Measurements from ENCODE around the gene ODF4. TPM values are rescaled to one million over a fixed set of nuclear protein-coding genes. Genes with fewer than 3 reads are reported as not detected.
"Not testable (repeated sequence)": the region's sequence is repeated elsewhere in the genome, so short reads cannot be mapped to it uniquely, and the experiment has no call there.

The ODF4 gene
- polyA plus RNA-seq, 4 donors, result not detected

DNA sequence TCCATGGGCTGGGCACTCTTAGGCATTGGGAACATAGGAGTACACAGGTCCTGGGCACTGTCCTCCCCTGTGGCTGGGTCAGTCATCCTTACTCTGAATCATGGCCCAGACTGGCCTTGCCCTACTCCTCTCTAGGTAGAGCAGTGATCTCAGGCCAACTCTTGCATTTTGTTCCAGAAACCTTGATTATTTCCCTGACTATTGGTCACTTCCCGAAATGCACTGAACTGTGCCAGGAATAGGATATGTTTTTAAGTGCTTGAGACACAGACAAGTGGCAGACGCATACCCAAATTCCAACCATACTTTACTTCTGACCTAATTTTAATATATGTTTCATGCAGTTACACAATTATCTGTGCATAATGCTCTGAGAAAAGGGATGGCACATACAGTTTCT lies 26.6 kb downstream of the ODF4 start:
- Histone ChIP-seq H3K36me3 (ENCODE audit: control insufficient read depth in 3 of 3, insufficient read depth in 2 of 3, low read depth in 1 of 3, low read length in 3 of 3) (peaks cover 0 to 25% (median 4%) of the 10 kb centered on the region in 3 donors), H3K4me1 (ENCODE audit: control insufficient read depth in 3 of 3, insufficient read depth in 2 of 3, low read depth in 1 of 3, low read length in 2 of 3) (peaks cover 0 to 17% (median 0%) of the 10 kb centered on the region in 3 donors), H3K27ac (ENCODE audit: low read depth in 1 of 3, low read length in 2 of 3) (peak overlapping the region in 1 of 3 donors; percentile 8), H3K4me3 (ENCODE audit: low read depth in 1 of 3, low read length in 3 of 3) (no peak overlapping the region), H3K27me3 (ENCODE audit: control insufficient read depth in 3 of 3, insufficient read depth in 3 of 3, low read length in 3 of 3) (no peaks in the 10 kb centered on the region), H3K9me3 (ENCODE audit: control insufficient read depth in 2 of 2, insufficient read depth in 1 of 2, low read depth in 1 of 2, low read length in 1 of 2) (no peaks in the 10 kb centered on the region)
- DNase-seq, result no peak
- WGBS, 3 donors, result 71 to 96% (median 84%) methylated on average over 2 of the region's 2 CpGs
- no peak for FAIRE-seq

DNA sequence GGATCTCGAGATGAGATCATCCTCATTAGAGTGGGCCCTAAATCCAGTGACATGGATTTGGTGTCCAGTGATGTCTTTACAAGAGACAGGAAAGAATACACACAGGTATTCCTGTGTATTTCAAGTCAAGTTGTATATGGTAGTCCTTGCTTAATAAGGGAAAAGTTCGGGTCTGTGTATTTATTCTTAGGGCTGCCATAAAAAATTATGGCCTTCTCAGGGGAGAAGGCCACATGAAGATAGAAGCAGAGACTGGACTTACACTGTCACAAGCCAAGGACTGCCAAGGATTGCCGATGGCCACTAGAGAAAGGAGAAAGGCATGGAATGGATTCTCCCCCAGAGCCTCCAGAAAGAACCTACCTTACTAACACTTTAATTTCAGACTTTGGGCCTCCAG lies 28.6 kb downstream of the ODF4 start:
- peaks cover 0 to 5% (median 0%) of the 10 kb centered on the region in 3 donors for H3K4me1 ChIP-seq (ENCODE audit: control insufficient read depth in 3 of 3, insufficient read depth in 2 of 3, low read depth in 1 of 3, low read length in 2 of 3)
- DNase-seq, result peak in 1 of 2 donors; percentile 48
- H3K4me3 ChIP-seq (ENCODE audit: low read depth in 1 of 3, low read length in 3 of 3), result no peak overlapping the region
- 75 to 87% (median 83%) methylated on average over 3 of the region's 3 CpGs for WGBS, 3 donors
- FAIRE-seq, result no peak
- peaks cover 0 to 25% (median 4%) of the 10 kb centered on the region in 3 donors for H3K36me3 ChIP-seq (ENCODE audit: control insufficient read depth in 3 of 3, insufficient read depth in 2 of 3, low read depth in 1 of 3, low read length in 3 of 3)
- no peaks in the 10 kb centered on the region for H3K27me3 ChIP-seq (ENCODE audit: control insufficient read depth in 3 of 3, insufficient read depth in 3 of 3, low read length in 3 of 3)
- peak overlapping the region in 1 of 3 donors; percentile 23 for H3K27ac ChIP-seq (ENCODE audit: low read depth in 1 of 3, low read length in 2 of 3)
- H3K9me3 ChIP-seq (ENCODE audit: control insufficient read depth in 2 of 2, insufficient read depth in 1 of 2, low read depth in 1 of 2, low read length in 1 of 2), result no peaks in the 10 kb centered on the region

DNA sequence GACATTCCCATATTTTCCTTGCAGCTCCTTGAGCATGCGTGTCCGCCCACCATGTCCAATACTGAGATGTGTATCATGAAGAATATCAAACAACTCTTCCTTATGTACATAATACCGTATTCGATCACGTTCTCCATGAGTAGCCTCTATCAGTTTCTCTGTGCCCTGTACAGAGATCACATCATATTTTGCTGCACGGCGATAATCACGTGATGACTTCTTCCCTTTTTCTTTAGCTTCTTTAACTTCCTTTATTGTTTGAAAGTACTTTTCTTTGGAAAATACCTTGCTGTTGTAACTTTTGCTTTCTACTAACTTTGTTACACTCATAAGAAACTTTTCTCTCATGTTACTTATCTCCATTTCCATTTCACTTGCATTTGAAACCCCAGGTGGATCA lies 30.3 kb downstream of the ODF4 start:
- H3K9me3 ChIP-seq (ENCODE audit: control insufficient read depth in 2 of 2, insufficient read depth in 1 of 2, low read depth in 1 of 2, low read length in 1 of 2), result no peaks in the 10 kb centered on the region
- H3K36me3 ChIP-seq (ENCODE audit: control insufficient read depth in 3 of 3, insufficient read depth in 2 of 3, low read depth in 1 of 3, low read length in 3 of 3), result peaks cover 0 to 17% (median 2%) of the 10 kb centered on the region in 3 donors
- peaks cover 0 to 5% (median 0%) of the 10 kb centered on the region in 3 donors for H3K4me1 ChIP-seq (ENCODE audit: control insufficient read depth in 3 of 3, insufficient read depth in 2 of 3, low read depth in 1 of 3, low read length in 2 of 3)
- no peak overlapping the region for H3K4me3 ChIP-seq (ENCODE audit: low read depth in 1 of 3, low read length in 3 of 3)
- no peaks in the 10 kb centered on the region for H3K27me3 ChIP-seq (ENCODE audit: control insufficient read depth in 3 of 3, insufficient read depth in 3 of 3, low read length in 3 of 3)
- FAIRE-seq (no peak), DNase-seq (no peak)
- H3K27ac ChIP-seq (ENCODE audit: low read depth in 1 of 3, low read length in 2 of 3), result no peak overlapping the region
- 82 to 98% (median 85%) methylated on average over 8 of the region's 8 CpGs for WGBS, 3 donors

DNA sequence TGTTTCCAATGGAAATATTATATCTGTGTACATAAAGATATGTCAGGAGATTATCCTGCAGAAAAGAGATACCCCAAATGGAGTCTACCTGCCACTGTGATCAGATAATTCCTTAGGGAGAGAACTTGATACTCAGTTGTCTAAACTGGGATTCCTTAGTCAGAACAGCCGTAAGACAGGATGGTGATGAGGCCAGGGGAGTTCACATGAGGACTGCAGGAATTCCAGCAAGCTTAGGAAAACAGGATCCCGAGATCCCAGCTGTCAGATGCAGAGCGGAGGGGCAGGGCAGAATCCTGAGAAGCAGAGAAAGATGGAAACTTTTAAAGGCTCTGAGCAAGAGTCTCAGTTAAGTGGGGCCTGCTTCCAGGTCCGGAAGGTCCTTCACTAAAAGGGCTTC lies 32.1 kb downstream of the ODF4 start:
- no peak for FAIRE-seq
- Histone ChIP-seq H3K27me3 (ENCODE audit: control insufficient read depth in 3 of 3, insufficient read depth in 3 of 3, low read length in 3 of 3) (no peaks in the 10 kb centered on the region), H3K4me1 (ENCODE audit: control insufficient read depth in 3 of 3, insufficient read depth in 2 of 3, low read depth in 1 of 3, low read length in 2 of 3) (peaks cover 0 to 15% (median 2%) of the 10 kb centered on the region in 3 donors), H3K4me3 (ENCODE audit: low read depth in 1 of 3, low read length in 3 of 3) (no peak overlapping the region), H3K27ac (ENCODE audit: low read depth in 1 of 3, low read length in 2 of 3) (no peak overlapping the region), H3K9me3 (ENCODE audit: control insufficient read depth in 2 of 2, insufficient read depth in 1 of 2, low read depth in 1 of 2, low read length in 1 of 2) (no peaks in the 10 kb centered on the region), H3K36me3 (ENCODE audit: control insufficient read depth in 3 of 3, insufficient read depth in 2 of 3, low read depth in 1 of 3, low read length in 3 of 3) (peaks cover 0 to 14% (median 2%) of the 10 kb centered on the region in 3 donors)
- WGBS, 3 donors, result 81 to 93% (median 91%) methylated on average over 4 of the region's 4 CpGs
- DNase-seq, result no peak

DNA sequence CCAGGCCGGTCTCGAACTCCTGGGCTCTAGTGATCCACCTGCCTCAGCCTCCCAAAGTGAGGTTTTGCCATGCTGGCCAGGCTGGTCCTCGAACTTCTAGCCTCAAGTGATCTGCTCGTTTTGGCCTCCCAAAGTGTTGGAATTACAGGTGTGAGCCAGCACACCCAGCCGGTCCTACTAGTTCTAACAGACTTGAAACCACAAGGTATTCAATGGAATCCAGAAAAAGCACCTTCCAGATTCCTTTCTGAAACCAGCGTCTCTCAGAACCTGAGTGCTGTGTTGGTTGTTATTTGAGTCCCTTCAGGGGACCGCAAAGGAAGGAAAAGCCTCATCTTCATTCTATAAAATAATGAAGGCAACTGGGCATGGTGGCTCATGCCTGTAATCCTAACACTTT lies 32.8 kb downstream of the ODF4 start:
- Histone ChIP-seq H3K27ac (ENCODE audit: low read depth in 1 of 3, low read length in 2 of 3) (no peak overlapping the region), H3K4me1 (ENCODE audit: control insufficient read depth in 3 of 3, insufficient read depth in 2 of 3, low read depth in 1 of 3, low read length in 2 of 3) (peaks cover 0 to 20% (median 2%) of the 10 kb centered on the region in 3 donors), H3K4me3 (ENCODE audit: low read depth in 1 of 3, low read length in 3 of 3) (no peak overlapping the region), H3K36me3 (ENCODE audit: control insufficient read depth in 3 of 3, insufficient read depth in 2 of 3, low read depth in 1 of 3, low read length in 3 of 3) (peaks cover 0 to 15% (median 2%) of the 10 kb centered on the region in 3 donors), H3K9me3 (ENCODE audit: control insufficient read depth in 2 of 2, insufficient read depth in 1 of 2, low read depth in 1 of 2, low read length in 1 of 2) (no peaks in the 10 kb centered on the region), H3K27me3 (ENCODE audit: control insufficient read depth in 3 of 3, insufficient read depth in 3 of 3, low read length in 3 of 3) (no peaks in the 10 kb centered on the region)
- 88 to 92% (median 90%) methylated on average over 7 of the region's 7 CpGs for WGBS, 3 donors
- DNase-seq (no peak), FAIRE-seq (no peak)

DNA sequence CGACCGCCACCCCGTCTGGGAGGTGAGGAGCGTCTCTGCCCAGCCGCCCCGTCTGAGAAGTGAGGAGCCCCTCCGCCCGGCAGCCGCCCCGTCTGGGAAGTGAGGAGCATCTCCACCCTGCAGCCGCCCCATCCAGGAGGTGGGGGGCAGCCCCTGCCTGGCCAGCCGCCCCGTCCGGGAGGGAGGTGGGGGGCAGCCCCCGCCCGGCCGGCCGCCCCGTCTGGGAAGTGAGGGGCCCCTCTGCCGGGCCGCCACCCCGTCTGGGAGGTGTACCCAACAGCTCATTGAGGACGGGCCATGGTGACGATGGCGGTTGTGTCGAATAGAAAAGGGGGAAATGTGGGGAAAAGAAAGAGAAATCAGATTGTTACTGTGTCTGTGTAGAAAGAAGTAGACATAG lies 34.2 kb downstream of the ODF4 start:
- not testable (repeated sequence) for H3K9me3 ChIP-seq (ENCODE audit: control insufficient read depth in 2 of 2, insufficient read depth in 1 of 2, low read depth in 1 of 2, low read length in 1 of 2); H3K27ac ChIP-seq (ENCODE audit: low read depth in 1 of 3, low read length in 2 of 3); H3K4me3 ChIP-seq (ENCODE audit: low read depth in 1 of 3, low read length in 3 of 3); FAIRE-seq; DNase-seq; H3K27me3 ChIP-seq (ENCODE audit: control insufficient read depth in 3 of 3, insufficient read depth in 3 of 3, low read length in 3 of 3)
- peaks cover 3 to 19% (median 3%) of the 10 kb centered on the region in 3 donors for H3K36me3 ChIP-seq (ENCODE audit: control insufficient read depth in 3 of 3, insufficient read depth in 2 of 3, low read depth in 1 of 3, low read length in 3 of 3)
- WGBS, 3 donors, result 94 to 98% (median 97%) methylated on average over 16 to 26 of the region's 26 CpGs
- H3K4me1 ChIP-seq (ENCODE audit: control insufficient read depth in 3 of 3, insufficient read depth in 2 of 3, low read depth in 1 of 3, low read length in 2 of 3), result peaks cover 0 to 16% (median 2%) of the 10 kb centered on the region in 3 donors

GRCh38 chr17:8375738-8376259 lies 36.2 kb downstream of the ODF4 start:
- H3K4me1 ChIP-seq (ENCODE audit: control insufficient read depth in 3 of 3, insufficient read depth in 2 of 3, low read depth in 1 of 3, low read length in 2 of 3), result peaks cover 0 to 22% (median 2%) of the 10 kb centered on the region in 3 donors
- DNase-seq, result peak; percentile 40 to 72
- H3K27ac ChIP-seq (ENCODE audit: low read depth in 1 of 3, low read length in 2 of 3), result peak overlapping the region; percentile 74 to 93 (median 90)

GRCh38 chr17:8376271-8377067 lies 36.8 kb downstream of the ODF4 start, which contains the start of gene KRABD2:
KRABD2 (minus strand) TSS chr17:8376704.
- H3K4me1 ChIP-seq (ENCODE audit: control insufficient read depth in 3 of 3, insufficient read depth in 2 of 3, low read depth in 1 of 3, low read length in 2 of 3), result peaks cover 2 to 28% (median 3%) of the 10 kb centered on the region in 3 donors
- WGBS, 3 donors, result 0 to 1% (median 1%) methylated on average over 39 to 41 of the region's 41 CpGs
- H3K36me3 ChIP-seq (ENCODE audit: control insufficient read depth in 3 of 3, insufficient read depth in 2 of 3, low read depth in 1 of 3, low read length in 3 of 3), result peaks cover 11 to 25% (median 14%) of the 10 kb centered on the region in 3 donors
- no peaks in the 10 kb centered on the region for H3K9me3 ChIP-seq (ENCODE audit: control insufficient read depth in 2 of 2, insufficient read depth in 1 of 2, low read depth in 1 of 2, low read length in 1 of 2)
- H3K4me3 ChIP-seq (ENCODE audit: low read depth in 1 of 3, low read length in 3 of 3), result peak within 1 kb of the TSS; percentile 56 to 82 (median 77)
- FAIRE-seq (no peak), DNase-seq (peak; percentile 87 to 96)
- no peaks in the 10 kb centered on the region for H3K27me3 ChIP-seq (ENCODE audit: control insufficient read depth in 3 of 3, insufficient read depth in 3 of 3, low read length in 3 of 3)
- peak within 1 kb of the TSS; percentile 74 to 93 (median 90) for H3K27ac ChIP-seq (ENCODE audit: low read depth in 1 of 3, low read length in 2 of 3)

More at GRCh38 chr17:8375738-8376259, 36.2 kb downstream of the ODF4 start:
- peaks cover 6 to 19% (median 11%) of the 10 kb centered on the region in 3 donors for H3K36me3 ChIP-seq (ENCODE audit: control insufficient read depth in 3 of 3, insufficient read depth in 2 of 3, low read depth in 1 of 3, low read length in 3 of 3)
- H3K4me3 ChIP-seq (ENCODE audit: low read depth in 1 of 3, low read length in 3 of 3), result peak overlapping the region; percentile 56 to 82 (median 77)
- no peaks in the 10 kb centered on the region for H3K9me3 ChIP-seq (ENCODE audit: control insufficient read depth in 2 of 2, insufficient read depth in 1 of 2, low read depth in 1 of 2, low read length in 1 of 2)
- no peaks in the 10 kb centered on the region for H3K27me3 ChIP-seq (ENCODE audit: control insufficient read depth in 3 of 3, insufficient read depth in 3 of 3, low read length in 3 of 3)
- FAIRE-seq, result no peak
- 6 to 19% (median 18%) methylated on average over 18 of the region's 18 CpGs for WGBS, 3 donors

All from small intestine (tissue), 7 donors.